HG03521 (cell line): ENCODE measurements around the gene CIDEA.
A peak's percentile ranks its signal among the peaks of the same experiment; 100 is the strongest.

Source experiments
- ATAC-seq: cut with Tn5 transposase; IDR thresholded peaks from one replicate; pipeline ENCODE4 v1.9.1; 2021; ENCODE audit warnings: mild to moderate bottlenecking, moderate library complexity; ENCODE audit not compliant: unreplicated experiment

The CIDEA gene

DNA sequence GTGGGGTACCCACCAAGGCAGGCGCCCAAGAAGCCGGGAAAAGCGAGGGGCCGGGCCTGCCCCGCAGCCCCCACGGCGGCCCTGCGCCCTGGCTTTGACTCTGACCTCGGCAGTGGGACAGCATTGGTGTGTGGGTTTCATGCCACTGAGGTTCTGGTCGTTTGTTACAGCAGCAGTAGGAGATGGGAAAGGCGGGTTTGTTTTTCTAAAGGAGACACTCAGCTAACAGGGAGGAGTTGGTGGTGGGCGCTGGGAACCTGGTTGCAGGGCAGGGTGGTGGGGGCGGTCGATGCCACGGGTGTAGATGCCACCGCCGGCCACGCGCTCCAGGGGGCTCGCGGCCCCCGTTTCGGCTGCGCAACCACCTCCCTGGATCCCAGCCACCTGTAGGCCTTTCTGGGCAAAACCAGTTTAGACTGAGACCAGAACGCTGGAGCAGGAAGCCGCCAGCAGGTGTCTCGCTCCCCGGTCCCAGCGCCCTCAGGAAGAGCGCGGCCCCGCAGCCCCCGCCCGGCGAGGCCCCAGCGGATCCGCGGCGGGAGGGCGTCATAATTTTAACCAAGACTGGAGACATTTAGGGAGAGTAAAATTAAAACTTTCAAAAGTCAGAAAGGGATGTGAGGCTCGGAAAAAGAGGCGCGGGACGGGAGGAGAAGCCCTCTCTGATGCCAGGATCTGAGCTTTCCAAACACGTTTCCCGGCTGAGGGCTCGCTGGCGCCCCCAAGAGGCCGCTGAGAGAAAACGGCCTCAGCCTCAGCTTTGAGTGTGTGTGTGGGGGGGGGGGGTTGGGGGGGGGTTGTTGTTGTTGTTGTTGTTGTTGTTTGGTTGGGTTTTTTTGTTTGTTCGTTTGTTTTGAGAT is 17.4 kb downstream of the CIDEA start:
- peak; percentile 79 for ATAC-seq

DNA sequence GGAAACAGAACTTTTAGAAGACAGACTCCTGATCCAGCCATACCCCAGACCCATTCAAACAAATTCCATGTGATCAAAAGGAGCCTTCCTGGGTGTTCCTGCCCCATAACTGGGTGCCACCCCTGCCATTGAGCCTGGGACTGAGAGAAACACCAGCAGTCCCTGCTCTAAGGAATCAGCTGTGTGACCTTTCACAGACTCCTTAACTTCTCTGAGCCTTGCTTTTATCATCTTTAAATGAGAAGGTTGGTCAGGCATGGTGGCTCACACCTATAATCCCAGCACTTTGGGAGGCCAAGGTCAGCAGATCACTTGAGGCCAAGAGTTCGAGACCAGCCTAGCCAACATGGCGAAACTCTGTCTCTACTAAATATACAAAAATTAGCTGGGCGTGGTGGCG is 20.6 kb downstream of the CIDEA start:
- no peak for ATAC-seq

DNA sequence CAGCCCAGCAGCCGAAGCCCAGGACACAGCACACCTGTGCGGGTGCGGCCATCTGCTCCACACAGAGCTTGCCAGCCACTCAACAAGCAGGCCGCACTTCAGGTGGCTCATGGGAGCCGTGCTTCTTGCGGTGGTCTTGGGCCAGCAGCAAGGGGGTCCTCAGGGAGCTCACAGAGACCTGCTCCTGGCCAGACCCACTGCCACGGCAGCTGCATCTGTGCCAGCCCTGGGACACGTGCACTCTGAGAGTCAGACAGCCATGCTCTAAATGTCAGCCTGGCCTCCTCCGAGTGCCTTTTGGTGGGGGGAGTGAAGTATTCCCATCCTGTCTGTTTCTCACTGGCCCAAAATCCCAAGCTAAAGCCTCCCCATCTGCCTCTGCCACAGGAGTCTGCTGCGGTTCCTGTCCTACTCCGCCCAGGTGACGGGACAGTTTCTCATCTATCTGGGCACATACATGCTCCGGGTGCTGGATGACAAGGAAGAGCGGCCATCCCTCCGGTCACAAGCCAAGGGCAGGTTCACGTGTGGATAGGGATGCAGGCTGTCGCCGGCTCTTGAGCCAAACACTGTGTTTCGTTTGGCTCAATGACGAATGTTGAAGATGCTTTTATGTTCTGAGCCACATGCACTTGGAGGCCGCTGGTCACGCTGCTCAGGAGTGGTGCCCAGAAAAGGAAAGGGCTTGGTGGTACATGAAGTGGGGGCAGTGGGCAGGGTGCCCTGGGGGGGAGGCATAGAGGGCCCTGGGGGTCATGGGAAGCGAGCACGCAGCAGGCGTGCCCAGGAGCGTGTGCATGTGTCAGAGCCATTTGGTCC is 22.8 kb downstream of the CIDEA start:
- ATAC-seq, result no peak

- no peak for ATAC-seq
Observed at GRCh38 chr18:12278215-12278671, 24.1 kb downstream of the CIDEA start.

- ATAC-seq, result no peak
Observed at GRCh38 chr18:12278741-12279682, 24.9 kb downstream of the CIDEA start.

DNA sequence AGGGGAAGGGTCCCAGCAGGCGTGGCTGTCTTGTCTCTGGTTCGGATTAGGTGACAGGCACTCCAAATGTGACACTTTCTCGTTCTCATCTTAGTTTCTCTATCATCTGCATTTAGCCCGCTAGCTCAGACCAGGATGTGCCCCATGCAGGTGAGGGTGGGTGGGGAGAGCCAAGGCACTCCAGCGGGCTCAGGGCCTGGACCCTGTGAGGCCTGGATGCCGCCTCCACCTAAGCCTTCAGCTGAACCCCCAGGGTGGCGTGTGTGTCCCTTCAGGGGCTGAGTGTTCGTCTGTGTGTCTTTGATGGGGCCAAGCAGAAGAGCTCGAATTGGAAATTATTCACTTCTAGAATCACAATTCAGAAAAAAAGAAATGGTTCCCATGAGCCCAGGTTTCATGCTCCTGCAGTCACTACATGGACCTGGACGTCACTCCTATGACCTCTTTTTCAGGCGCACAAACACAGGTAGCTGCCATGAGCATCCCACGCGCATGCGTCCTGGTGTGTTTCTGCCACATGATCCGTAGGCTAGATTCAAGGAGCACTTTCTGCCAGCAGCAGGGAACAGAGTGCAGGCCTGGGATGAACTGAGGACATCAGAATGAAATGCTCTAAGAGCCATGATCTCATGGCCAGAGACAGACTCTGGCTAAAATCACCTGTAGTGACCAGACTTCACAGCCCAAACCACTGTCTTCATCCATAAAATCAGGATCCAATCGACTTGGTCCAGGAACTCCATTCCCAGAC is 25.8 kb downstream of the CIDEA start:
- ATAC-seq, result no peak

DNA sequence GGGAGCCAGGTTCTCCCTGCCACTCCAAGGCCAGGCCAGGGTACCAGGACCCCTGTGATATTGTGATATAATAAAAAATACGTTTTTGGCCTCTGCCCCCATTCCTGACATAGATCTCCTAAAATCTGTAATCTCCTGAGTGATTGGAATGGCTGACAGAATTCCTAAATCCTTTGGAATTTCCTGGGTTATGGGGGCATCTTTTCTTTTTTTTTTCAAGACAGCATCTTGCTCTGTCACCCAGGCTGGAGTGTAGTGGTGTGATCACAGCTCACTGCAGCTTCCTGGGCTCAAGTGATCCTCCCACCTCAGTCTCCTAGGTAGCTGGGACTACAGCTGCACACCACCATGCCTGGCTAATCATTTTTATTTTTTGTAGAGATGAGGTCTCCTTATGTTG is 27.7 kb downstream of the CIDEA start:
- no peak for ATAC-seq

DNA sequence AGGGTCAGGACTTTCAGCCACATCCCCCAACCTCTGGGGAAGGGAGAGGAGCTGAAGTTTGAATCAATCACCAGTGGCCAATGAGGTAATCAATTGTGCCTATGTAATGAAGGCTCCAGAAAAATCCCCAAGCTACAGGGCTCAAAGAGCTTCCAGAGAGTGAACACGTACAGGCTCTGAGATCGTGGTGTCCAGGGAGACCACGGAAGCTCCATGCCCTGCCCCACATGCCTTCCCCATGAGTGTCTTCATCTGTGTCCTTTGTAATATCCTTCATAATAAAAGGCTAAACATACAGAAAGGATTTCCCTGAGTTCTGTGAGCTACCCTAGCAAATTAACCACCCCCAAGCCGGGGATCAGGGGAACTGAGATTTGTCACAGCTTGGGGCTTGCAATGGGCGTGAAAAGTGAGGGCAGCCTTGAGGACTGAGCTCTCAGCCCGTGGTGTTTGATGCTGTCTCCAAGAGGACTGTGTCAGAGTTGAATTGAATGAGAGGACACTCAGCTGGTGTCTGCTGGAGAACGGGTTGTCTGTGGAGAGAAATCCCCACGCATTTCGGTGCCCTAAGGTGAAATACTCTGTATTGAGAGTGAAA is 28.4 kb downstream of the CIDEA start:
- ATAC-seq, result no peak

GRCh38 chr18:12283256-12283655 is 29.1 kb downstream of the CIDEA start:
- ATAC-seq, result no peak

DNA sequence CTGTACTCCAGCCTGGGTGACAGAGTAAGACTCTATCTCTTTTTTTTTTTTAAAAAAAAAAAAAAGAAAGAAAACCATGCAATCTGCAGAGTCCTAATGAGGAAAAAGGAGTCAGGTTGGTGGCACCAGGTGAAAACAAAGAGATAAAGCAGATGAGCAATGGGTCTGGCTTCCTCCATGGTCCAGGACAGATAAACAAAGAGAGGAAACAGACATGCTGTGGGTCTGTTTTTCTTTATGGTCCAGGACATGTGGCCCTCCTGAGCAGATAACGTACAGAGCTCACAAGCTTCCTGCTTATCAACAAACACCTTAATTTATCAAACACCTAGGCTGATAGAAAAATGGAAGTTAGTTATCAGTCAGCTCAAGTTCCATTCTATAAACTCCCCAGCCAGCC is 29.5 kb downstream of the CIDEA start:
- no peak for ATAC-seq

DNA sequence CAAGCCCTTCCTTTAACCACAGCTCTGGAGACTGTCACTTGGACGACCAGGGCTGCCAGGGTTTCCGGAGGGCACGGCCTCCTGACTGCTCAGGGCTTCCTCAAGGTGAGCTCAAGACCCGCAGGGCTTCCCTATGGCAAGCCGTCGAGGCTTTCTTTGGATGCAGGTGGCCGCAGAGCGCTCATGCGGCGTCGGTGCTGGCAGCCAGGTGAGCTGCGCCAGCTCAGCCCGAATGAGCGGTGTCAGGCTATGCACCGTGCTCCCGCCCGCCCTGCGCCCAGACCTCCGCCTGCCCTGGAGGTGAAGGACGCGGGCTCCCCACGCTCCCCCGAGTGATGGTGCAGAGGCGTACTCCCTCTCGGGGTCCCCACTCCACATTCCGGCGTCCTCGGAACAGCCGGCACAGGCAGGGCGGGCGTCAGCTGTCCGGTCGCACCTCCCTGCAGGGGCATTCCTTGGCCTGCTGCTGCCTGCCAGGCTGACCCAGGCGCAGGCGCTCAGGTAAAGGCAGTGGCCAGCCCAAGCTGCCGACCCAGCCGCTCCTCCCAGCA is 33.0 kb downstream of the CIDEA start:
- no peak for ATAC-seq

DNA sequence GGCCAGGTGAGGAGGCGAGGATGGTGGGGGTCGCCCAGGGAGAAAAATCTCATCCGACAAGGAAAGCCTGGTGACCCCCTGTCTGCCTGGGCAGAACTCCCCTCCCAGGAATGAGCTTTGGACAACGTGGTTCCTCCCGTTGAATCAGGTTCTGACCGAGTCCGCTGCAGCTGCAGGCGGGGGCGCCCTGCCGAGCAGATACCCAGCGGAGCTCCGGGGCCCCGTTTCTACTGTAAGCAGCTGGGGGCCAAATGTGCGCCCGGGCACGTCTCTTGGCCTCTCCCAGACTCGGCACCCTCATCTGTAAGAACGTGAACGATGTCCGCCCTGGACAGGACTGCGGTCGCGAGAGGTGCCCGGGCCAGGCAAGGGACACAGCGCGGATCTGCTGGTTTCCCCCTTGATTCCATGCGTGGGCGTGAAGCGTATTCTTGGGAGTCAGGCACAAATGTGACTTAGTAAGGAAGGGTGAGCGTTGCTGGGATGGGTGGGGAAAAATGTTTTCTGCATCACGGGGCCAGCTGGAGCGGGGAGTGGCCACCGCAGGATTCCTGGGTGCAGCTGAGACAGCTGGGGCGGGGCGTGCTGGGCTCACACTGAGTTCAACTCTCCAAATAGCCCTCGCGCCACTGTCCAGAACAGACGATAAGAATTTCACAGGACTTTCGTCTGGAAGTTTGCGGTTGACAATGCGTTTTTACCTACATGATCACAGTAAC is 33.7 kb downstream of the CIDEA start:
- no peak for ATAC-seq

DNA sequence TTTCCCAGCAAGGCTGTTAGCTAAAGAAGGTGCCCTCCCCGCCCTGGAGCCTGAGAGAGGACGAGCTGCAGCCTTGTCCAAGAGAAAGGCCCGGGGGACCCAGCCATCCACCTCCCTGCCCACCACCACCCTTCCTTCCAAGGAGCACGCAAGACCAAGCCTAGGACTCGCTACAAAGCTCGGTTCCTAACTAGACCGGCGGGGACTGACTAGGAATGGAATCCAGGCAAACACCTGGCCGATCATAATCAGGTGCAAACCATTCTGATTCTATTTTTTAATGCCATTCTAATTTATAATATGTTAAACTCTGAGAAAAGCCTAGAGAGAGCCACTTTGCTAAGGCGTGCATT is 34.2 kb downstream of the CIDEA start:
- no peak for ATAC-seq

DNA sequence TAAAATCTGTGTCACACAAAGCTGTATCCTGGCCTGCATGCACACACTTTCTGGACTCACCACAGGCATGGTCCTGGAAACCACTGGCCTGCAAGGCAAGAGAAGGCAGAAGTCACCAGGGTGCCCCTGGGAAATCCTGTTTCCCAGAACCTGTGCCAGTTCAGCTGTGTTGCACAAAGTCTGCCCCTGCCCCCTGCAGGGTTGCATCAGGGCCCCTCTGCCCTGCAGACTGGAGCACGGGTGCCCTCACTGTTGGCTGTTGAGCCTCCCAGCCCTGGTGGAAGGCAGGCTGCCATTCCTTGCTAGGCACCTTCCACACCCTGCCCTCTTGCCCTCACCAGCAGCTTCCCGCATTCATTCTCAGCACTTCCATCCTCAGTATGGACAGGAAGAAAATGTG is 35.9 kb downstream of the CIDEA start:
- ATAC-seq, result no peak

GRCh38 chr18:12291161-12291560 is 37.0 kb downstream of the CIDEA start:
- ATAC-seq, result no peak

DNA sequence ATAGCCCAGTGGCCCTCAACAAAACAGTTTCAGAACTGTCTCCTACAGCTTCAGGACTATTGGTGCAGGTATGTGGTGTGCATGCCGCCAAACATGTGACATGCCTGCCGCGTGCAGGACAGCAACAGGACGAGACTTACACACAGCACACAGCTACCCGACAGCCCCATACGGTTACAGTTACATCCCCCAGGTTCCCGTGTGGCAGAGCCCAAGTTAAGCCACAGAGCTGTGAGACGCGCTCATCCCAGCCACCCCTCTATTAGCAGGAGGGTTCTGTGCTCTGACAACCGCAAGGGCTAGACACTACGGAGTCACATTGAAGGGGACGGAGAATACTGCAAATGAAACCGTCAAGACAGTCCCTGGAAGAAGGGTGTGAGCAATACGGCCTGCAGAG is 37.5 kb downstream of the CIDEA start:
- no peak for ATAC-seq

DNA sequence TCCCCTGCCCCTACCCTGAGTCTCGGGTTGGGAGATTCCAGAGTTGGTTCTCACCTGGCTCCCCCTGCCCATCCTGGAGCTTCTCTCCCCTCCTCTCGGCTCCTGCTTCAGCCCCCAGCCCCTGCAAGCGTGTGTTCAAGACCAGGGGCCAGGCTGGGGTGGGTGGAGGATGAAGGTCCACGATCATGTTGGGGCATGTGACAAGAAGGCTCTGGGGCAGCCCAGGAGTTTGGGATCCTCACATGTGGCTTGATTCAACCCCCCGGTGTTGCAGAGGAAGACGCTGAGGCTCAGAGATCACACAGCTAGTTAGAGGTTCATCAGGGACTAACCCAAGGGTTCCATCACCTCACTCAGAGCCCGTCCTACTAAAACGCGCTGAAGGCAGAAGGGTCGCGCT is 39.7 kb downstream of the CIDEA start:
- ATAC-seq, result no peak

DNA sequence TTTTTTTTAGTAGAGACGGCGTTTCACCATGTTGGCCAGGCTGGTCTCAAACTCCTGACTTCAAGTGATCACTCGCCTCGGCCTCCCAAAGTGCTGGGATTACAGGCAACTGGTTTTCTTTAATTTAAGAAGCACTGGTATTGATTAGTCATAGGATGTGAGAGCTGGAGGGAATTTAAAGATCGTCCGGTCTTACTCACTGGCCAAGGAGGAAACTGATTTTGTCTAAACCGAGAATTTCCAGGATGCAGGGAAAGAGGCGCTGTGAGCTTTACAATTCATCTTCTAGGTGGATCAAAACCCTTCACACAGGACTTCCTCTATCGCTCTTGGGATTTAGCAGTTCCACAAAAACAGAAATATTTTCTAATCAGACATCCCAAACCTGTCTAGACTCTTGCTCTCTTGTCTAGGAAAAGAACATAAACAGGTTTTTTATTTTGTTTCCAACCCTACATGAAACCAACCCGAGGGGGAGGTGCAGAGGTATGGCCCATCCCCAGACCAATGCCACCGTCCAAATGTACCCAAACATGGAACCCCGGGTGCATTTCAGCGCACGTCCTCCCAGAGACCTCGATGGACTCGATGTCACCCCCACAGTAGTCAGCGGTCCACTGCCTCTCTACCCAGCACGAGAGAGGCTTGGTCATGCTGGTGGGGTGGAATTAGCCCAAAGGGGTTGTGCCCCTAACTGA is 41.4 kb downstream of the CIDEA start:
- ATAC-seq, result no peak

GRCh38 chr18:12296087-12296403 is 41.9 kb downstream of the CIDEA start:
- ATAC-seq, result no peak
